ENCODE measurements around the gene MAP3K4.

Gene MAP3K4

DNA sequence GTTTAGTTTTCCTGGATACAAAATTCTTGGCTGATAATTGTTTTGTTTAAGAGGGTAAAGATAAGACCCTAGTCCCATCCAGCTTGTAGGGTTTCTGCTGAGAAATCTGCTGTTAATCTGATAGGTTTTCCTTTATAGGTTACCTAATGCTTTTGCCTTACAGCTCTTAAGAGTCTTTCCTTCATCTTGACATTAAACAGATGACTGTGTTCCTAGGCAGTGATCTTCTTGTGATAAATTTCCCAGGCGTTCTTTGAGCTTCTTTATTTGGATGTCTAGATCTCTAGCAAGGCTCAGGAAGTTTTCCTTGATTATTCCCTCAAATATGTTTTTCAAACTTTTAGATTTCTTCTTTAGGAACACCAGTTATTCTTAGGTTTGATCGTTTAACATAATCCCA is 134.0 kb downstream of the MAP3K4 start:
- DNase-seq: no peak
- Histone ChIP-seq H3K9me3 (no peaks in the 10 kb centered on the region; the same call in 1 of the 2 replicates), H3K36me3 (peaks cover 7% of the 10 kb centered on the region)

DNA sequence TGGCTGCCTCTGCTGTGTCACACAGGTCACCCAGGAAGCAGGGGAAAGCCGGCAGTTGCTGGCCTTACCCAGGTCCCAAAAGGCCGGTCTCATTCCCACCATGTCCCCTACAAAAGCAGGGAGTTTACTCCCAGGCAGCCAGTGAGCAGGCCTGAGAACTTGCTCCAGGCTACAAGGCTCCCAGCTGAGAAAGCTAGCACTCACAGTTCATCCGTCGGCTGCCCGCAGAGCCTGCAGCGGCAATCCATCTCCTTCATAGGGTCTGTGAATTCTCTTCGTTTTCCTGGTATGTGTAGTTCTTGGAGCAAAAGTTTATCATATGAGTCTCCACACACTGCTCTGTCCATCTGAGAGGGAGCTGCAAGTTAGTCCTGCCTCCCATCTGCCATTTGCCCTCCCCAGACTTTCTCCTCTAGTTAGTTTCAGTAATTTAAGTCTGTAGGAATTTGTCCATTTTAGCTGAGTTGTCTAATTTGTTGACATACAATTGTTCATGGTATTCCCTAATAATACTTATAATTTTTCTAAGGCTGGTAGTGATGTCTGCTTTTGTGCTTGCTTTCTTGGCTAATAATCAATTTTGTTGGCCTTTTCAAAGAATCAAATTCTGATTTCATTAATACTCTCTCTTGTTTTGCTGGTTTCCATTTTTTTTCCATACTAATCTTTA is 135.6 kb downstream of the MAP3K4 start:
- H3K27me3 ChIP-seq: no peaks in the 10 kb centered on the region
- no peaks in the 10 kb centered on the region; the same call in 1 of the 2 replicates for H3K9me3 ChIP-seq
- no peak overlapping the region for H3K4me3 ChIP-seq (ENCODE audit: low read depth, low read length)
- no peaks in the 10 kb centered on the region for H3K4me1 ChIP-seq
- TF ChIP-seq, protein P1, sequence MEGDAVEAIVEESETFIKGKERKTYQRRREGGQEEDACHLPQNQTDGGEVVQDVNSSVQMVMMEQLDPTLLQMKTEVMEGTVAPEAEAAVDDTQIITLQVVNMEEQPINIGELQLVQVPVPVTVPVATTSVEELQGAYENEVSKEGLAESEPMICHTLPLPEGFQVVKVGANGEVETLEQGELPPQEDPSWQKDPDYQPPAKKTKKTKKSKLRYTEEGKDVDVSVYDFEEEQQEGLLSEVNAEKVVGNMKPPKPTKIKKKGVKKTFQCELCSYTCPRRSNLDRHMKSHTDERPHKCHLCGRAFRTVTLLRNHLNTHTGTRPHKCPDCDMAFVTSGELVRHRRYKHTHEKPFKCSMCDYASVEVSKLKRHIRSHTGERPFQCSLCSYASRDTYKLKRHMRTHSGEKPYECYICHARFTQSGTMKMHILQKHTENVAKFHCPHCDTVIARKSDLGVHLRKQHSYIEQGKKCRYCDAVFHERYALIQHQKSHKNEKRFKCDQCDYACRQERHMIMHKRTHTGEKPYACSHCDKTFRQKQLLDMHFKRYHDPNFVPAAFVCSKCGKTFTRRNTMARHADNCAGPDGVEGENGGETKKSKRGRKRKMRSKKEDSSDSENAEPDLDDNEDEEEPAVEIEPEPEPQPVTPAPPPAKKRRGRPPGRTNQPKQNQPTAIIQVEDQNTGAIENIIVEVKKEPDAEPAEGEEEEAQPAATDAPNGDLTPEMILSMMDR (IDR thresholded peaks at IDR 0.05; ENCODE audit: low read depth, low read length): no peak
- DNase-seq: no peak
- H3K36me3 ChIP-seq: peaks cover 7% of the 10 kb centered on the region

More for the DNA sequence above, 134.0 kb downstream of the MAP3K4 start:
- Histone ChIP-seq H3K4me3 (ENCODE audit: low read depth, low read length) (no peak overlapping the region), H3K27me3 (no peaks in the 10 kb centered on the region), H3K4me1 (no peaks in the 10 kb centered on the region)
- TF ChIP-seq, protein P1 (IDR thresholded peaks at IDR 0.05; ENCODE audit: low read depth, low read length): no peak

- Histone ChIP-seq H3K4me1 (no peaks in the 10 kb centered on the region), H3K36me3 (peaks cover 7% of the 10 kb centered on the region), H3K27me3 (no peaks in the 10 kb centered on the region), H3K4me3 (ENCODE audit: low read depth, low read length) (no peak overlapping the region), H3K9me3 (no peaks in the 10 kb centered on the region; the same call in 1 of the 2 replicates)
- TF ChIP-seq, protein P1 (IDR thresholded peaks at IDR 0.05; ENCODE audit: low read depth, low read length): no peak
- no peak for DNase-seq
Observed at GRCh38 chr6:161128230-161128629, 136.7 kb downstream of the MAP3K4 start.

DNA sequence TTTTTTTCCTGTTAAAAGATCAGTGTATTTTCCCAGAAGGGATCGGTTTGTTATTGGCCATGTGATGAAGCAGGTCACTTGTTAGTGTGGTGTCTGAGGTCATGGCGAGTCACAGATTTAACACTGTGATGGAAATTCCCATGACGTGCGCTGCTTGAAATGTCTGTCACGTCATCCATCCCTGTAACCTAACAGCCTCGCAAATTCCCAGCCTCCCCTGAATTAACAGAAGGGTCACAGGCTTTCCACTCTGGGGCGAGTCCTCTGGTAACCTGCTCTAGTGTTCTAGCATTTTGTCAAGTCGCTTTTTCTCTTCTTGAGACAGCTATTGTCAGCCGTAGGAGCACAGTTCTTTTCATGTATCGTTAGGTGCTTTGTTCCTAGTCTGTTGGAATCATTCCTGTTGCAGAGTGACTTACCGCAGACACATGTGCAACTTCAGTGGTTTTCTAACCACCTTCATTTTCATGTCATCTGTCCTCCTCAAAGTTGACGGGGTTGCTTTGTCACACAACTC is 137.2 kb downstream of the MAP3K4 start:
- DNase-seq: no peak
- no peaks in the 10 kb centered on the region; the same call in 1 of the 2 replicates for H3K9me3 ChIP-seq
- no peaks in the 10 kb centered on the region for H3K4me1 ChIP-seq
- H3K36me3 ChIP-seq: peaks cover 7% of the 10 kb centered on the region
- no peaks in the 10 kb centered on the region for H3K27me3 ChIP-seq
- H3K4me3 ChIP-seq (ENCODE audit: low read depth, low read length): no peak overlapping the region
- TF ChIP-seq, protein P1 (IDR thresholded peaks at IDR 0.05; ENCODE audit: low read depth, low read length): no peak

GRCh38 chr6:161130541-161130940 is 139.0 kb downstream of the MAP3K4 start:
- no peak for DNase-seq
- Histone ChIP-seq H3K4me1 (no peaks in the 10 kb centered on the region), H3K4me3 (ENCODE audit: low read depth, low read length) (no peak overlapping the region), H3K27me3 (no peaks in the 10 kb centered on the region), H3K9me3 (no peaks in the 10 kb centered on the region; the same call in 1 of the 2 replicates), H3K36me3 (peaks cover 12% of the 10 kb centered on the region)
- TF ChIP-seq, protein P1 (IDR thresholded peaks at IDR 0.05; ENCODE audit: low read depth, low read length): no peak
